ENCODE results near the gene AHDC1.

DNA sequence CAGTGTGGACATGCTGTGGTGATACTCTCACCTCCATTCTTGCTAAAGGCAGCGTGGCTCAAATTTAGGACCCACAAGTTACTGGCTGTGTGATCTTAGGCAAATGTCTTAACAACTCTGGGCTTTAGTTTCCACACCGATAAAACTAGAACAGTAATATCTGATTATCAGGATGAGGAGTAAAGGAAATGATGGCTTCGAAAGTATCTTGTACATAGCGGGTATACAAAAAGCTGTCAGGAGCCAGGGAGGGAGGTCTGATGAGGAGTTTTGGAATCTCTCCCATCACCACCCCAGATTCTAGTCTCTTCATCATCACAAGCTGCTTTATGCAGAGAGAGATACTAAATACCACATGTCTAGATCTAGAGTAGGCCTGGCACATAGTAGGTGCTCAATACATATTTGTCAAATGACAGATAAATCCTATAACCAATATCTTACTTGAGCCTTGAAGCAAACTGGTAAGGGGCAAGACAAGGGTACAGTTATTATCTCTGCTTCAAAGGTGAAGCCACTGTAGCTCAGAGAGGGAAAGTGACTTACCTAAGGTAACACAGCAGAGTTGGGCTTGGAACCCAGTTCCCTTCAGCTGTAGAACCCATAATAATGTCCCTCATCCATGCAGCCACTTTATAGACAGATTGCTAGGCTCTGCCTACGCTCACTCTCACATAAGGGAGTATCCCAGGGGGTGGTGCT is 40.6 kb upstream of the AHDC1 start:
- TF ChIP-seq, protein P1, sequence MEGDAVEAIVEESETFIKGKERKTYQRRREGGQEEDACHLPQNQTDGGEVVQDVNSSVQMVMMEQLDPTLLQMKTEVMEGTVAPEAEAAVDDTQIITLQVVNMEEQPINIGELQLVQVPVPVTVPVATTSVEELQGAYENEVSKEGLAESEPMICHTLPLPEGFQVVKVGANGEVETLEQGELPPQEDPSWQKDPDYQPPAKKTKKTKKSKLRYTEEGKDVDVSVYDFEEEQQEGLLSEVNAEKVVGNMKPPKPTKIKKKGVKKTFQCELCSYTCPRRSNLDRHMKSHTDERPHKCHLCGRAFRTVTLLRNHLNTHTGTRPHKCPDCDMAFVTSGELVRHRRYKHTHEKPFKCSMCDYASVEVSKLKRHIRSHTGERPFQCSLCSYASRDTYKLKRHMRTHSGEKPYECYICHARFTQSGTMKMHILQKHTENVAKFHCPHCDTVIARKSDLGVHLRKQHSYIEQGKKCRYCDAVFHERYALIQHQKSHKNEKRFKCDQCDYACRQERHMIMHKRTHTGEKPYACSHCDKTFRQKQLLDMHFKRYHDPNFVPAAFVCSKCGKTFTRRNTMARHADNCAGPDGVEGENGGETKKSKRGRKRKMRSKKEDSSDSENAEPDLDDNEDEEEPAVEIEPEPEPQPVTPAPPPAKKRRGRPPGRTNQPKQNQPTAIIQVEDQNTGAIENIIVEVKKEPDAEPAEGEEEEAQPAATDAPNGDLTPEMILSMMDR (IDR thresholded peaks at IDR 0.05) = no peak
- no peak for TF ChIP-seq EP300 (IDR thresholded peaks at IDR 0.05)

All from sigmoid colon (tissue), 4 donors.